Duodenal mucosa (tissue), 2 donors: Measurements from ENCODE around the gene CEMIP2.

Experiments used
- H3K27ac ChIP-seq: one replicate; pipeline ENCODE4 v1.7.0; 2013; ENCODE audit warnings: low read depth, low read length
- H3K27me3 ChIP-seq, 2 donors: one replicate each; pipeline ENCODE4 v1.7.0; 2013; ENCODE audit warnings: low read length in 2 of 2, control low read depth in 1 of 2; ENCODE audit not compliant: insufficient read depth in 2 of 2, control insufficient read depth in 1 of 2
- H3K36me3 ChIP-seq, 2 donors: one replicate each; pipeline ENCODE4 v1.7.0; 2013; ENCODE audit warnings: low read length in 2 of 2, control low read depth in 1 of 2; ENCODE audit not compliant: insufficient read depth in 2 of 2, control insufficient read depth in 1 of 2
- H3K4me1 ChIP-seq, 2 donors: one replicate each; pipeline ENCODE4 v1.7.0; 2013; ENCODE audit warnings: low read length in 2 of 2, control low read depth in 1 of 2; ENCODE audit not compliant: insufficient read depth in 2 of 2, control insufficient read depth in 1 of 2
- H3K4me3 ChIP-seq, 2 donors: one replicate each; pipeline ENCODE4 v1.7.0; 2013; ENCODE audit warnings: low read length in 2 of 2, low read depth in 1 of 2
- H3K9ac ChIP-seq, 2 donors: one replicate each; pipeline ENCODE4 v1.7.0; 2013; ENCODE audit warnings: low read length in 2 of 2, low read depth in 1 of 2
- H3K9me3 ChIP-seq, 2 donors: one replicate each; pipeline ENCODE4 v1.7.0; 2013; ENCODE audit warnings: low read length in 2 of 2, control low read depth in 1 of 2; ENCODE audit not compliant: control insufficient read depth in 1 of 2

CEMIP2 gene

DNA sequence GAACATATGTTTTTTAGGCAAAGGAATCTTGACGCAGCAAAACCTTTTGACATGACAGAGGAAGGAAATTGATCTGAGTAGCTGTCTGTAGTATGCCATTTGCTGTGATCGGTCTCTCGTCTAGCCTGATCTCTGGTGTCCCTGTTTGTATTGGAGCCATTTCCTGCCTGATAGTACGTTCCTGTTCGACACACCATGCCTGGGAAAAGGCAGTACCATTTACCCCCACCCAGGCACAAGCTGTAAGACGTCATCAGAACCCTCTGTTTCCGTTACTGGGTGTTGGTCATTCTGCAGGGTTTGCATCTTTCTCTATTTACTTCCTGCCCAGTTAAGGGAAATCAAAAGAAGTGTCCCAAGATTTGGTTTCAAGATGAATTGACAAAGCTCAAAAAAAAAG, 129.7 kb downstream of the CEMIP2 start:
- H3K4me3 ChIP-seq, result no peak overlapping the region
- H3K9ac ChIP-seq, result no peak overlapping the region

DNA sequence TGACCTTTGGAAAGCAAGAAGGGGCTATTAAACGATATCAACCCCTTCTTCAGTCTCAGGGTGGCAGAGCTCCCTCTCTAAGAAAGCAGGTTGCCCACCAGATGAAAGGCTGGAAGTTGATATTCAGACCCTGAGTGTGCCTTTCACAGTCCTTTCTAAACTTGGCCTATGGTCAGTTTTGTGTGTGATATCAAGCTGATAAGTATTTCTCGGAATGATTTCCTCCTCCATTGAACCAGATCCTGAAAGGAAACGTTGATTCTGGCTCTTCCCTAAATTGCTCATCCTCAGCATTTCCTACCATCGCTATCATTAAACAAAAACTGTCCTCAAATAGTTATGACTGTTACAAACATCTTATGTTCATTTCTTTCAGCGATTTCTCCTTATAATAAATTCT, 130.4 kb downstream of the CEMIP2 start:
- Histone ChIP-seq H3K36me3 (no peaks in the 10 kb centered on the region), H3K27me3 (no peaks in the 10 kb centered on the region), H3K4me3 (no peak overlapping the region), H3K27ac (no peak overlapping the region), H3K4me1 (no peaks in the 10 kb centered on the region), H3K9me3 (no peaks in the 10 kb centered on the region), H3K9ac (no peak overlapping the region)

More for the DNA sequence above, 129.7 kb downstream of the CEMIP2 start:
- Histone ChIP-seq H3K4me1 (no peaks in the 10 kb centered on the region), H3K27me3 (no peaks in the 10 kb centered on the region), H3K9me3 (no peaks in the 10 kb centered on the region), H3K36me3 (no peaks in the 10 kb centered on the region), H3K27ac (no peak overlapping the region)

- no peaks in the 10 kb centered on the region for H3K4me1 ChIP-seq
- no peak overlapping the region for H3K9ac ChIP-seq
- H3K27ac ChIP-seq, result no peak overlapping the region
- no peaks in the 10 kb centered on the region for H3K9me3 ChIP-seq
- no peaks in the 10 kb centered on the region for H3K27me3 ChIP-seq
- H3K4me3 ChIP-seq, result no peak overlapping the region
- H3K36me3 ChIP-seq, result no peaks in the 10 kb centered on the region
Measured at GRCh38 chr9:71637375-71637774, 130.9 kb downstream of the CEMIP2 start.

GRCh38 chr9:71636143-71636839, 132.0 kb downstream of the CEMIP2 start:
- H3K27me3 ChIP-seq, result no peaks in the 10 kb centered on the region
- H3K4me1 ChIP-seq, result no peaks in the 10 kb centered on the region
- no peak overlapping the region for H3K27ac ChIP-seq
- no peaks in the 10 kb centered on the region for H3K9me3 ChIP-seq
- H3K4me3 ChIP-seq, result no peak overlapping the region
- H3K36me3 ChIP-seq, result no peaks in the 10 kb centered on the region
- H3K9ac ChIP-seq, result no peak overlapping the region

DNA sequence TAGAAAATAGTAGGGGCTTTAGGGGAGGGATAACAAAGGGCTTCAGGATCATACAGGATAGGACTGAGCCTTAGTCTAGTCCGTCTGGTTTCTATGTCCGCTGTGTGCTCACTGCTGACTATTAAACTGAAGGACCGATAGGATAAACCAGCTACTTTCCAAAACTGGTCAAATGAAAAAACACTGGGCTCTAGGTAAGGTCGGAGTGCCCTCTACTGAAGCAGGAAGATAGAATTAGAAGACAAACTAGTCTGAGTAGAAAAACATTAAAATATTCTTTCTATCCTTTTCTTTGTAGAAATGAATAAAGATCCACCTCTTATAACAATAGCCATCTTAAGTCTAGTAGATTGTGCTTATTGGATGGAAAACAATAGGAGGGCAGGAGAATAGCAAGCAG, 133.6 kb downstream of the CEMIP2 start:
- no peaks in the 10 kb centered on the region for H3K27me3 ChIP-seq
- no peak overlapping the region for H3K27ac ChIP-seq
- H3K4me3 ChIP-seq, result no peak overlapping the region
- H3K9ac ChIP-seq, result no peak overlapping the region
- H3K4me1 ChIP-seq, result no peaks in the 10 kb centered on the region
- no peaks in the 10 kb centered on the region for H3K9me3 ChIP-seq
- H3K36me3 ChIP-seq, result no peaks in the 10 kb centered on the region
